ENCODE measurements around the gene PRSS21. TPM values are rescaled to one million over a fixed set of nuclear protein-coding genes. Genes with fewer than 3 reads are reported as not detected.

The PRSS21 gene
- polyA plus RNA-seq, 1 of the 3 experiments (the other 2 are of a cell fraction): not detected

DNA sequence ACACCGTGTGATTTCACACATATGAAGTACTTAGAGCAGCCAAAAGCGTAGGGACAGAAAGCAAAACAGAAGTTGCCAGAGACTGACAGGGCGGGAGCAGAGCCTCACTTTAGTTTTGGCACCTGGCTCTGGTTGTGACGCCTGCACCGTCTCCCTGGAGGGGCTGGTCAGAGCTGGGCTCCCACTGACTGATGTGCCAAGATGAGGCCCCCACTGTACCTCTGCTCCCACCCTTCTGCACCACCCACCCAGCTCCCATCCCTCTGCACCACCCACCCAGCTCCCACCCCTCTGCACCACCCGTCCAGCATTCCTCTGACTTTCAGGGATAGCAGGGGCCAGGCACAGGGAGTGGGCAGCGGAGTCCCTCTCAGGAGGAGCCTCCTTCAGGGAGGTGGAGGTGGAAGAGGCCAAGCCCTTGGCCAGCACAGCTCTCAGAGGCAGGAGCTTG lies 3.2 kb upstream of the PRSS21 start:
- H4K20me1 ChIP-seq (ENCODE audit: insufficient read depth): no peaks in the 10 kb centered on the region
- H3K9ac ChIP-seq: no peak overlapping the region
- no peaks in the 10 kb centered on the region for H3K9me3 ChIP-seq
- no peaks in the 10 kb centered on the region; the same call in 1 of the 2 replicates for H3K27me3 ChIP-seq (ENCODE audit: insufficient read depth)
- WGBS (ENCODE audit: low lambda C conversion rate): 69% methylated on average over 7 of the region's 7 CpGs
- TF ChIP-seq RXRA (IDR thresholded peaks at IDR 0.05; ENCODE audit: borderline replicate concordance, low read depth): no peak
- TF ChIP-seq CHD2 (IDR thresholded peaks at IDR 0.05; ENCODE audit: low read length, partially characterized antibody): no peak
- TF ChIP-seq EP300 (IDR thresholded peaks at IDR 0.05; ENCODE audit: borderline replicate concordance in 1 of 2, low read depth in 1 of 2, low read length in 1 of 2): no peak
- no peak for TF ChIP-seq RCOR1 (IDR thresholded peaks at IDR 0.05; ENCODE audit: low read length)
- TF ChIP-seq GABPA (IDR thresholded peaks at IDR 0.05; ENCODE audit: low read depth): no peak
- no peak for TF ChIP-seq YY1 (IDR thresholded peaks at IDR 0.05; ENCODE audit: low read depth)
- no peak for TF ChIP-seq MEF2A (IDR thresholded peaks at IDR 0.05; ENCODE audit: borderline replicate concordance, low read depth)
- H3F3A ChIP-seq (replicated peaks; ENCODE audit: insufficient read depth): no peaks in the 10 kb centered on the region
- H3K27ac ChIP-seq (ENCODE audit: low read depth in 2 of 2, low read length in 1 of 2): no peak overlapping the region
- no peaks in the 10 kb centered on the region for H3K9me2 ChIP-seq
- H3K4me1 ChIP-seq (ENCODE audit: control insufficient read depth in 1 of 2, insufficient read depth in 2 of 2, low read depth in 1 of 2, low read length in 1 of 2): peaks cover 0 to 3% of the 10 kb centered on the region in 2 experiments; a peak in 1 of 4 replicates
- H3K4me3 ChIP-seq (ENCODE audit: low read depth in 2 of 2, low read length in 1 of 2): no peak overlapping the region
- H3K36me3 ChIP-seq (replicated peaks in 1 of 2; ENCODE audit: control insufficient read depth in 1 of 2, insufficient read depth in 2 of 2, low read length in 1 of 2): no peaks in the 10 kb centered on the region
- no peak overlapping the region for H3K4me2 ChIP-seq
- no peak overlapping the region for H2AFZ ChIP-seq (ENCODE audit: low read depth)
- DNase-seq: no peak
- ChIA-PET POLR2A (no interaction called here), CTCF (interaction anchor here (0.9 kb wide), 1 partner anchor 9 kb away, joined by 5 read pairs; no protein-coding TSS in a partner anchor)
- no peaks in the 10 kb centered on the region for H3K79me2 ChIP-seq (ENCODE audit: insufficient read depth)

DNA sequence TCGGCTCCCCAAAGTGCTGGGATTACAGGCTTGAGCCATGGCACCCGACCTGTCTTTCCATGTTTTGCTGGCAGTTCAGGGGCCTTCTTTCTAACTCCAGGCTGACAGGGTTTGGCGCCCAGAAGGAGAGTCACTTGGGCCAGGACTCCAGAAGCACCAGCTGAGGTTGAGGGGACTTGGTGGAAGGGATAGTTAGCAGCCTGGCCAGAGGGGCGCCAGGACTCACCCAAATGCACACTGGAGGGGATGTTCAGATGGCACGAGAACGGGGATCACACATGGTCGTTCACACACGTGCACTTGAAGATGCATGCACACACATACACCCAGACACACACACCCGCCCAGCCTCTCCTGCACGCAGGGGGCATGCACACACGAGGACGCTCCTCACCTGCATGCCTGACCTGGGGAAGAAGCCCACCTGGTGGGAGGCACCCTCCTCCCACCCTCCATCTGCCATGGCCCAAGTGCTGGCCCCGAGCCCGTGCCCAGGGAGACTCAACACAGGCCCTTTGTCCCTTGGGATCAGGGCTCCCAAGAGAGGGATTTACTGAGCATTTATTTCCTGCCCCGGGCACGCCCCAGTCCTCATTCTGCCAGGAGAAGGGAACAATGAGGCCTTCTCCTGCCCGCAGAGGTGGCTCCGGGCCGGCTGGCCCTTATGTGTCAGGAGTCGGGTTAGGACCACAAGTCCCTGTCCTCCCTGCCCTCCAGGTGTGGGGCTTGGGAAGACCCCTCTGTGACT lies 2.3 kb upstream of the PRSS21 start:
- no peak for DNase-seq
- TF ChIP-seq ELF1 (IDR thresholded peaks at IDR 0.05) (no peak), RFX5 (IDR thresholded peaks at IDR 0.05; ENCODE audit: low read length) (no peak), FOSL2 (IDR thresholded peaks at IDR 0.05; ENCODE audit: borderline replicate concordance, low read depth) (no peak), CHD2 (IDR thresholded peaks at IDR 0.05; ENCODE audit: low read length, partially characterized antibody) (no peak), YY1 (IDR thresholded peaks at IDR 0.05; ENCODE audit: low read depth) (no peak)
- TF ChIP-seq, protein P1, sequence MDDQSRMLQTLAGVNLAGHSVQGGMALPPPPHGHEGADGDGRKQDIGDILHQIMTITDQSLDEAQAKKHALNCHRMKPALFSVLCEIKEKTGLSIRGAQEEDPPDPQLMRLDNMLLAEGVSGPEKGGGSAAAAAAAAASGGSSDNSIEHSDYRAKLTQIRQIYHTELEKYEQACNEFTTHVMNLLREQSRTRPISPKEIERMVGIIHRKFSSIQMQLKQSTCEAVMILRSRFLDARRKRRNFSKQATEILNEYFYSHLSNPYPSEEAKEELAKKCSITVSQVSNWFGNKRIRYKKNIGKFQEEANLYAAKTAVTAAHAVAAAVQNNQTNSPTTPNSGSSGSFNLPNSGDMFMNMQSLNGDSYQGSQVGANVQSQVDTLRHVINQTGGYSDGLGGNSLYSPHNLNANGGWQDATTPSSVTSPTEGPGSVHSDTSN (IDR thresholded peaks at IDR 0.05): no peak
- TF ChIP-seq, protein P2, sequence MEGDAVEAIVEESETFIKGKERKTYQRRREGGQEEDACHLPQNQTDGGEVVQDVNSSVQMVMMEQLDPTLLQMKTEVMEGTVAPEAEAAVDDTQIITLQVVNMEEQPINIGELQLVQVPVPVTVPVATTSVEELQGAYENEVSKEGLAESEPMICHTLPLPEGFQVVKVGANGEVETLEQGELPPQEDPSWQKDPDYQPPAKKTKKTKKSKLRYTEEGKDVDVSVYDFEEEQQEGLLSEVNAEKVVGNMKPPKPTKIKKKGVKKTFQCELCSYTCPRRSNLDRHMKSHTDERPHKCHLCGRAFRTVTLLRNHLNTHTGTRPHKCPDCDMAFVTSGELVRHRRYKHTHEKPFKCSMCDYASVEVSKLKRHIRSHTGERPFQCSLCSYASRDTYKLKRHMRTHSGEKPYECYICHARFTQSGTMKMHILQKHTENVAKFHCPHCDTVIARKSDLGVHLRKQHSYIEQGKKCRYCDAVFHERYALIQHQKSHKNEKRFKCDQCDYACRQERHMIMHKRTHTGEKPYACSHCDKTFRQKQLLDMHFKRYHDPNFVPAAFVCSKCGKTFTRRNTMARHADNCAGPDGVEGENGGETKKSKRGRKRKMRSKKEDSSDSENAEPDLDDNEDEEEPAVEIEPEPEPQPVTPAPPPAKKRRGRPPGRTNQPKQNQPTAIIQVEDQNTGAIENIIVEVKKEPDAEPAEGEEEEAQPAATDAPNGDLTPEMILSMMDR (IDR thresholded peaks at IDR 0.05): no peak
- TF ChIP-seq, protein P3, sequence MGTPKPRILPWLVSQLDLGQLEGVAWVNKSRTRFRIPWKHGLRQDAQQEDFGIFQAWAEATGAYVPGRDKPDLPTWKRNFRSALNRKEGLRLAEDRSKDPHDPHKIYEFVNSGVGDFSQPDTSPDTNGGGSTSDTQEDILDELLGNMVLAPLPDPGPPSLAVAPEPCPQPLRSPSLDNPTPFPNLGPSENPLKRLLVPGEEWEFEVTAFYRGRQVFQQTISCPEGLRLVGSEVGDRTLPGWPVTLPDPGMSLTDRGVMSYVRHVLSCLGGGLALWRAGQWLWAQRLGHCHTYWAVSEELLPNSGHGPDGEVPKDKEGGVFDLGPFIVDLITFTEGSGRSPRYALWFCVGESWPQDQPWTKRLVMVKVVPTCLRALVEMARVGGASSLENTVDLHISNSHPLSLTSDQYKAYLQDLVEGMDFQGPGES (IDR thresholded peaks at IDR 0.05; ENCODE audit: low read depth, low read length): no peak
- no peaks in the 10 kb centered on the region for H3F3A ChIP-seq (replicated peaks; ENCODE audit: insufficient read depth)
- H3K9me2 ChIP-seq: no peaks in the 10 kb centered on the region
- H3K27me3 ChIP-seq (ENCODE audit: insufficient read depth): no peaks in the 10 kb centered on the region; the same call in 1 of the 2 replicates
- H3K9ac ChIP-seq: no peak overlapping the region
- H3K36me3 ChIP-seq (replicated peaks in 1 of 2; ENCODE audit: control insufficient read depth in 1 of 2, insufficient read depth in 2 of 2, low read length in 1 of 2): no peaks in the 10 kb centered on the region
- H3K4me1 ChIP-seq (ENCODE audit: control insufficient read depth in 1 of 2, insufficient read depth in 2 of 2, low read depth in 1 of 2, low read length in 1 of 2): peaks cover 0 to 3% of the 10 kb centered on the region in 2 experiments; a peak in 1 of 4 replicates
- H2AFZ ChIP-seq (ENCODE audit: low read depth): no peak overlapping the region
- H3K27ac ChIP-seq (ENCODE audit: low read depth in 2 of 2, low read length in 1 of 2): no peak overlapping the region
- H3K9me3 ChIP-seq: no peaks in the 10 kb centered on the region
- no peak overlapping the region for H3K4me2 ChIP-seq
- H4K20me1 ChIP-seq (ENCODE audit: insufficient read depth): no peaks in the 10 kb centered on the region
- POLR2A ChIA-PET: no interaction called here
- CTCF ChIA-PET: interaction anchor here (0.6 to 1.2 kb wide), 3 partner anchors 9 to 26 kb away, joined by 3 to 5 read pairs (median 4); no protein-coding TSS in a partner anchor
- 42% methylated on average over 7 of the region's 20 CpGs for WGBS (ENCODE audit: low lambda C conversion rate)
- no peaks in the 10 kb centered on the region for H3K79me2 ChIP-seq (ENCODE audit: insufficient read depth)
- H3K4me3 ChIP-seq (ENCODE audit: low read depth in 2 of 2, low read length in 1 of 2): no peak overlapping the region
